Measurements from ENCODE around the gene F13B. TPM values are rescaled to one million over a fixed set of nuclear protein-coding genes. Genes with fewer than 3 reads are reported as not detected.

Gene F13B, protein sequence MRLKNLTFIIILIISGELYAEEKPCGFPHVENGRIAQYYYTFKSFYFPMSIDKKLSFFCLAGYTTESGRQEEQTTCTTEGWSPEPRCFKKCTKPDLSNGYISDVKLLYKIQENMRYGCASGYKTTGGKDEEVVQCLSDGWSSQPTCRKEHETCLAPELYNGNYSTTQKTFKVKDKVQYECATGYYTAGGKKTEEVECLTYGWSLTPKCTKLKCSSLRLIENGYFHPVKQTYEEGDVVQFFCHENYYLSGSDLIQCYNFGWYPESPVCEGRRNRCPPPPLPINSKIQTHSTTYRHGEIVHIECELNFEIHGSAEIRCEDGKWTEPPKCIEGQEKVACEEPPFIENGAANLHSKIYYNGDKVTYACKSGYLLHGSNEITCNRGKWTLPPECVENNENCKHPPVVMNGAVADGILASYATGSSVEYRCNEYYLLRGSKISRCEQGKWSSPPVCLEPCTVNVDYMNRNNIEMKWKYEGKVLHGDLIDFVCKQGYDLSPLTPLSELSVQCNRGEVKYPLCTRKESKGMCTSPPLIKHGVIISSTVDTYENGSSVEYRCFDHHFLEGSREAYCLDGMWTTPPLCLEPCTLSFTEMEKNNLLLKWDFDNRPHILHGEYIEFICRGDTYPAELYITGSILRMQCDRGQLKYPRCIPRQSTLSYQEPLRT
- not detected for total RNA-seq

DNA sequence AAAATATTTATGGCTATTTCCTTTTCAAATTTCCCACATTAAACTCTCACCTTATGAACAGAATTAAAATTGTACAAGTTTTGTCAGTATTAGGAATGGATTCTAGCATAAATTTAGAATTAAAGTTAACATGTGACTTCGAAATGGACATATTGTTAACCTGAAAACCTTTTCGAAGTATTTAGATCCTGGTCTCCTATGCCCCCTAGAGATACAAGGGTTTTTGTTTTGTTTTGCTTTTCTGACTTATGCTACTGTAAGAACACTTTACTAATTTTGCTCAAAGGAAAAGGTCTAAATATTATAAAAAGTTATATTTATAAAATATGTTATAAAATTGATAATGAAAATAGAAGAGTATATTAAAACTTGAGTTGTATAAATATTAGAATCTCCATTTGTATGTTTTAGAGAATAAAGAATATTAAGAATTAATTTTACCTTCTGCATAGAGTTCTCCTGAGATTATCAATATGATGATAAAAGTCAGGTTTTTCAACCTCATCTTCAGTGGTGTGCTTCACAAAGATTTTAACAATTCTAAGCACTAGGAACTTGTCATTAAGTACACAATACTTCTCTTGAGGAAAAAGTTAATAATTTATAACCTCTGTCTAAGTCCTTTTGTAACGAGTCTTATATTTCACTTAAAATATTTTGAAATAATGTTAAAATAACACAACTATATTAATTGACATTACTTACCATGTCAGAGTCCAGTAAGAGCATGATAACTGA, at the start of gene F13B:
Gene F13B (minus strand): TSS at position 542 of the 738 bp plus-strand sequence. CDS start 37 bp downstream, at position 505.
- Histone ChIP-seq H3K36me3 (no peaks in the 10 kb centered on the region), H3K27ac (no peak within 1 kb of the TSS), H3K9me3 (no peaks in the 10 kb centered on the region), H3K4me1 (ENCODE audit: control insufficient read depth in 1 of 2, low read depth in 2 of 2) (no peaks in the 10 kb centered on the region), H3K4me3 (no peak within 1 kb of the TSS), H3K27me3 (replicated peaks; ENCODE audit: insufficient read depth) (no peaks in the 10 kb centered on the region)
- ATAC-seq (ENCODE audit: insufficient number of reproducible peaks, low FRiP score, low read depth) = no peak
- no peak for DNase-seq (ENCODE audit: low spot score)
- TF ChIP-seq, protein P1, sequence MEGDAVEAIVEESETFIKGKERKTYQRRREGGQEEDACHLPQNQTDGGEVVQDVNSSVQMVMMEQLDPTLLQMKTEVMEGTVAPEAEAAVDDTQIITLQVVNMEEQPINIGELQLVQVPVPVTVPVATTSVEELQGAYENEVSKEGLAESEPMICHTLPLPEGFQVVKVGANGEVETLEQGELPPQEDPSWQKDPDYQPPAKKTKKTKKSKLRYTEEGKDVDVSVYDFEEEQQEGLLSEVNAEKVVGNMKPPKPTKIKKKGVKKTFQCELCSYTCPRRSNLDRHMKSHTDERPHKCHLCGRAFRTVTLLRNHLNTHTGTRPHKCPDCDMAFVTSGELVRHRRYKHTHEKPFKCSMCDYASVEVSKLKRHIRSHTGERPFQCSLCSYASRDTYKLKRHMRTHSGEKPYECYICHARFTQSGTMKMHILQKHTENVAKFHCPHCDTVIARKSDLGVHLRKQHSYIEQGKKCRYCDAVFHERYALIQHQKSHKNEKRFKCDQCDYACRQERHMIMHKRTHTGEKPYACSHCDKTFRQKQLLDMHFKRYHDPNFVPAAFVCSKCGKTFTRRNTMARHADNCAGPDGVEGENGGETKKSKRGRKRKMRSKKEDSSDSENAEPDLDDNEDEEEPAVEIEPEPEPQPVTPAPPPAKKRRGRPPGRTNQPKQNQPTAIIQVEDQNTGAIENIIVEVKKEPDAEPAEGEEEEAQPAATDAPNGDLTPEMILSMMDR (IDR thresholded peaks at IDR 0.05) = no peak

DNA sequence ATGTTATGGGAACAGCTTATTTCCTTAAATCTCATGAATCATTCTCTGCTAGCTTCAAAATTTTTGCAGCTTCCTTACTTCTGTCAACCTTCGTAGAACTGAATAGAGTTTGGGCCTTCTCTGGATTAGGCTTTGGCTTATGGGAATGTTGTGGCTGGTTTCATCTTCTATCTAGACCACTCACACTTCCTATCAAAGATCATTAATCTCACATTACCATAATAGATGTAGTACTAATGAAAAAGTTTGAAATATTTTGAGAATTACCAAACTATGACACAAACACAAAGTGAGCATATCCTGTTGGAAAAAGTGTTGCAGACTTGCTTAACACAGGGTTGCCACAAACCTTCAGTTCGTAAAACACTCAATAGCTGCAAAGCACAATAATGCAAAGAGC, 49.1 kb upstream of the F13B start:
- no peak overlapping the region for H3K4me3 ChIP-seq

DNA sequence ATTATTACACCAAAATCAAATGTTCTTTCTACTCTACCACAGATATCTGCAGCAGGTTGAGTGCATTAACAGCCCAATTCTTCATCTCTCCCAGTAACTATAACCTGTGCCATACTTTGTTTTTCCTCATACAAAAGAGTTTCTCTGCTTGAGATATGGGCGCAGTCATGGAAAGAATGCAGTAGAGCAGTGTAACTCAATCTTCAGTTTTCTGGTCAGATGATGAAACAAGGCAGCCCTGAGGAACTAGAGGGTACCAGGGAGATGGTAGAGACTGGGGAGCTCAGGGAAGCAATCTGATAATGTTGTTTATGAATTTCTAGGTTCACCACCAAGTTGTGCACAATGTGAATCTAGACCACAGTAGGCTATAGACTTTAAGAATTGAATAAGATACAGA, 39.8 kb upstream of the F13B start:
- Histone ChIP-seq H3K9me3 (no peaks in the 10 kb centered on the region), H3K36me3 (no peaks in the 10 kb centered on the region), H3K27me3 (replicated peaks; ENCODE audit: insufficient read depth) (no peaks in the 10 kb centered on the region), H3K4me3 (no peak overlapping the region), H3K27ac (no peak overlapping the region), H3K4me1 (ENCODE audit: control insufficient read depth in 1 of 2, low read depth in 2 of 2) (no peaks in the 10 kb centered on the region)
- ATAC-seq (ENCODE audit: insufficient number of reproducible peaks, low FRiP score, low read depth) (no peak), DNase-seq (ENCODE audit: low spot score) (no peak)
- TF ChIP-seq, protein P1 (IDR thresholded peaks at IDR 0.05) = no peak

More for the DNA sequence above, 49.1 kb upstream of the F13B start:
- H3K36me3 ChIP-seq = no peaks in the 10 kb centered on the region
- no peak overlapping the region for H3K27ac ChIP-seq
- no peak for ATAC-seq (ENCODE audit: insufficient number of reproducible peaks, low FRiP score, low read depth)
- H3K27me3 ChIP-seq (replicated peaks; ENCODE audit: insufficient read depth) = no peaks in the 10 kb centered on the region
- no peaks in the 10 kb centered on the region for H3K4me1 ChIP-seq (ENCODE audit: control insufficient read depth in 1 of 2, low read depth in 2 of 2)
- no peak for DNase-seq (ENCODE audit: low spot score)
- TF ChIP-seq, protein P1 (IDR thresholded peaks at IDR 0.05) = no peak
- no peaks in the 10 kb centered on the region for H3K9me3 ChIP-seq

DNA sequence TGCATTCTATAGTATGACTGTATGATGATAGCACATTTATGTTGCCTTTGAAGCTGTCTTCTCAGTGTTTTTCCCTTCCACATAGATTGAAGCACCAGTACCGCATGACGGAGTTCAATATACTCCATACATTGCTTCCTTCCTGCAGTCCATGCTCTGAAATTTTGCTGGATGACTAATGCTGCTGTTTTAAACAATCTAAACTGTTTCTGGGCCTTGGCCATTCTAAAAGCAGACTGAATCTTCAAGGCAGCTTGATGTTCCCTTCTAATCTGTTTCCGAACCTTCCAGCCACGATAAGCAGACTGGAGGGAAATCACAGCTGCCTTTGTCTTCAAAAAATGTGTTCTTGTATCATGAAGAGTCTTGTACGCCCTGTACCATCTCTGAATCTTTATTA, 36.2 kb upstream of the F13B start:
- Histone ChIP-seq H3K4me1 (ENCODE audit: control insufficient read depth in 1 of 2, low read depth in 2 of 2) (no peaks in the 10 kb centered on the region), H3K4me3 (no peak overlapping the region), H3K36me3 (no peaks in the 10 kb centered on the region), H3K9me3 (no peaks in the 10 kb centered on the region), H3K27me3 (replicated peaks; ENCODE audit: insufficient read depth) (no peaks in the 10 kb centered on the region), H3K27ac (no peak overlapping the region)
- DNase-seq (ENCODE audit: low spot score) = no peak
- ATAC-seq (ENCODE audit: insufficient number of reproducible peaks, low FRiP score, low read depth) = no peak
- TF ChIP-seq, protein P1 (IDR thresholded peaks at IDR 0.05) = no peak

DNA sequence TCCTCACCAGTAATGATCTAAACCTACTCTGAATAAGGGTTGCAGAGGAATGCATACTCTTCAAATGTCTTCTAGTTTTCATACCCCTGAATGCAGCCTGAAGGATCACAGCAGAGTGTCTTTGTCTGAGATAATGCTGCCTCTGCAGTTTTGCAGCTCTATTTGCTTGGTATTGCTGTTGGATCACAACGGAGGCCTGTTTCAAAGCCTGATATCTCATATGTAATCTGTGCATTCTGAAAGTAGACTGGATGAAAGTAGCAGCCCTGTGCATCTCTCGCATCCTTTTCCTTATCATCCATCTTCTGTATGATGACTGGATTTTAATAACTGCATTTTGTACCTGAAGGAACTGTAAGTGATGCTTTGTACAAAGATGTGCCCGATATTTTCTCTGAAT, 34.9 kb upstream of the F13B start:
- ATAC-seq (ENCODE audit: insufficient number of reproducible peaks, low FRiP score, low read depth) (no peak), DNase-seq (ENCODE audit: low spot score) (no peak)
- Histone ChIP-seq H3K27ac (no peak overlapping the region), H3K27me3 (replicated peaks; ENCODE audit: insufficient read depth) (no peaks in the 10 kb centered on the region), H3K4me1 (ENCODE audit: control insufficient read depth in 1 of 2, low read depth in 2 of 2) (no peaks in the 10 kb centered on the region), H3K4me3 (no peak overlapping the region), H3K36me3 (no peaks in the 10 kb centered on the region), H3K9me3 (no peaks in the 10 kb centered on the region)
- TF ChIP-seq, protein P1 (IDR thresholded peaks at IDR 0.05) = no peak

Measured in thoracic aorta (tissue), 2 donors.